HFF-Myc (cell line): Measurements from ENCODE around the gene SIGLEC11.
"Not testable (repeated sequence)": the region's sequence is repeated elsewhere in the genome, so short reads cannot be mapped to it uniquely, and the experiment has no call there.

ENCODE experiments used
- DNase-seq: peaks from one replicate; pipeline ENCODE4 v3.0.0-alpha.2; 2011; ENCODE audit warnings: low read depth; ENCODE audit errors: extremely low read depth
- H3K4me3 ChIP-seq: replicated peaks from 2 replicates; pipeline ENCODE4 v1.5.1; 2011; ENCODE audit warnings: low read depth, mild to moderate bottlenecking, control low read depth, low read length
- CTCF ChIP-seq: IDR thresholded peaks from 2 replicates; pipeline ENCODE4 v1.5.1; 2012; ENCODE audit warnings: mild to moderate bottlenecking, low read depth, low read length, control low read depth; ENCODE audit errors: missing control alignments

SIGLEC11 gene

DNA sequence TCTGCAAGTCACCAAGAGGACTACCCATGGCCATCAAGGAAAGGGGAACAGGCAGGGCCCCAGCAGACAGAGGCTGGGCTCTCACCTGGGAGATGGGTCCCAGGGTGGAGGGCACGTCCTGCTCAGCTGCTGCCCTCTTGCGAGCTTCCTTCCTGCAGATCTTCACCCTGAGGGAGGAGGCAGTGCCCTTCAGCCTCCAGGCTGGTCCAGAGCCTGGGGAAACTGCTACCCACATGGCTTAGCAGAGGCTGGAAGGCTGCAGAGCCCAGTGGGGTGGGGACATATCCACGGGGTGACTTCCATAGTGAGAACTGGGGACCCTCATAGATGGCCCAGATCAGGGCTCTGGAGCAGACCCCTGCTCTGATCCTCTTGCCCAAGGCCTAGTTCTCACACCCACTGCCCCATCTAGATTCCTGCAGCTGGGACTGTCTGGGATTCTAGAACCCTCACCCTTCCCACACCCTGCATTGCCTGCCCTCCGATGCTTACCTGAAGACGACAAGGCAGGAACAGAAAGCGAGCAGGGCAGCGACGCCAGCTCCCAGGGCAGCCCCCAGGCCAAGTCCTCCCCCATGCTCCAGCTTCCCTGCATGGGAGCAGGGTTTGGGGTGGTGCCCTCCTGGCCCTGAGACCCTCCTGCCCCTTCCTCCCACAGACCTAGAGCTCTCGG, 9.0 kb downstream of the SIGLEC11 start:
- H3K4me3 ChIP-seq, result no peak overlapping the region
- no peak for DNase-seq
- TF ChIP-seq CTCF, result no peak

GRCh38 chr19:49950956-49951526, 9.9 kb downstream of the SIGLEC11 start:
- no peak for DNase-seq
- no peak for TF ChIP-seq CTCF
- no peak overlapping the region for H3K4me3 ChIP-seq

- TF ChIP-seq CTCF, result no peak
- DNase-seq, result no peak
- no peak overlapping the region for H3K4me3 ChIP-seq
These were observed 10.4 kb downstream of the SIGLEC11 start for GRCh38 chr19:49950590-49950948.

GRCh38 chr19:49949742-49950589, 11.0 kb downstream of the SIGLEC11 start:
- DNase-seq, result no peak
- TF ChIP-seq CTCF, result no peak
- no peak overlapping the region for H3K4me3 ChIP-seq

GRCh38 chr19:49946415-49946814, 14.6 kb downstream of the SIGLEC11 start:
- H3K4me3 ChIP-seq, result no peak overlapping the region
- no peak for DNase-seq
- TF ChIP-seq CTCF, result no peak

DNA sequence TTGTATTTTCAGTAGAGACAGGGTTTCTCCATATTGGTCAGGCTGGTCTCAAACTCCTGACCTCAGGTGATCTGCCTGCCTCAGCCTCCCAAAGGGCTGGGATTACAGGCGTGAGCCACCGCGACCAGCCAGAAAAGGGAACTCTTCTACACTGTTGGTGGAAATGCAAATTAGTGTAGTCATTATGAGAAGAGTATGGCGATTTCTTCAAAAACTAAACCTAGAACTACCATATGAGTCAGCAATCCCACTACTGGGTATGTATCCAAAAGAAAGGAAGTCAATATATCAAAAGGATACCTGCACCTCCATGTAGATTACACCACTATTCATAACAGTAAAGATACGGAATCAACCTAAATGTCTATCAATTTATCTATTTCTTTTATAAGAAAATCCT, 16.4 kb downstream of the SIGLEC11 start:
- not testable (repeated sequence) for DNase-seq, H3K4me3 ChIP-seq

DNA sequence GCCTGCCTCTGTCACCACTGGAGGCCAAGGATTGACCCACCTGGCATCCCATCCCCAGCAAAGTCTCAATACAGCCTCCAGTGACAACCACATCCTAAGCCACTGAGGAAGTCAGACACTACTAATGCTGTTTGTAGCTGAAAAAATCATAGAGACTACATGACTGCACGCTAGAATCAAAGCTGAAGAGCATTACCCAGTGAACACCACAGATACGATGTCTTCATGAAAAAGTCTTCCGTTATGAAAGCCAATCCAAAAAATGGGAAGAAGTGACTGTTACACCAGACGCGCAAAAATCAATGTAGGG, 20.5 kb downstream of the SIGLEC11 start:
- DNase-seq, result no peak
- no peak for TF ChIP-seq CTCF
- H3K4me3 ChIP-seq, result no peak overlapping the region
